Embryonic facial prominence (tissue), 1 donor: Measurements from ENCODE around the gene CEP170B.
"Not testable (repeated sequence)": the region's sequence is repeated elsewhere in the genome, so short reads cannot be mapped to it uniquely, and the experiment has no call there.

Experiments
- DNase-seq: peaks from one replicate; pipeline ENCODE4 v3.0.0-alpha.2; 2016; ENCODE audit errors: extremely low spot score

Gene CEP170B

DNA sequence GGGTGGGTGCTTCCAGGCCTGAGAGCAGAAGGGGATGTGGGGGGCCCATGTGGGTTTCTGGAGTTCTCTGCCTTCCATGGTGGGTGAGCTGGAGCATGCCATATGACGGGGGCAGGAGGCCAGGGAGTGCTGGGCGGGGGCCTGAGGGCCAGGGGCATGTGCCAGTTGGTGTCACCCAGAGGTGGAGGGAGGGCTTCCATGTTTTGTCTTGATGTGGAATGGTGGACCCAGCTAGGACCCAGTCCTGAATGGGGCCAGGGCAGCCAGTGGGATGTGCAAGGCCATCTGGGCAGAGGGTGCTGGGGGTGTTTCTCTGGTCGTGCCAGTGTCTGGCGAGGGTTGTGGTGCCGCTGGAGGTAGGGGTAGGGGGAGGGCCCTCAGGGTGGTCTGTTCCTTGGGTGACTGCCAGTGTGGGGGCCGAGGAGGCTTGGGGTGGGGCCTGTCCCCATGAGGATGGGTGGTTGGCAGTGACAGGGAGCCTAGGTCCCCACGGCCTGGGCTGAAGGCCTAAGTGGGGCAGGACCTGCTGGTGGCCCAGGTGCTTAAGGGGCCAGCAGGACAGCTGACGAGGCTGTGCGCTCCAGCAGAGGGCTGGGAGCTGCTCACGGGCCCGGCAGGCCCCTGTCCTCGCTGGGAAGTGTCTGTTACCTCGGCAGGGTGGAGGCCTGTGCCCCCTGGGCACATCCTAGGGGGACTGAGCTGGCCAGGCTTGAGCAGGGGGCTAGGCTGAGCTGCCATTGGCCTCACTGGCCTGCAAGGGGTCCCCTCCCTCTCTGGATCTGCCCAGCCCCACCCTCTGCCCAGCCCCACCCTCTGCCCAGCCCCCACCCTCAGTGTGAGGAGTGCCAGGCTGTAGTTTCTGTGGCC, 26.8 kb downstream of the CEP170B start:
- no peak for DNase-seq

DNA sequence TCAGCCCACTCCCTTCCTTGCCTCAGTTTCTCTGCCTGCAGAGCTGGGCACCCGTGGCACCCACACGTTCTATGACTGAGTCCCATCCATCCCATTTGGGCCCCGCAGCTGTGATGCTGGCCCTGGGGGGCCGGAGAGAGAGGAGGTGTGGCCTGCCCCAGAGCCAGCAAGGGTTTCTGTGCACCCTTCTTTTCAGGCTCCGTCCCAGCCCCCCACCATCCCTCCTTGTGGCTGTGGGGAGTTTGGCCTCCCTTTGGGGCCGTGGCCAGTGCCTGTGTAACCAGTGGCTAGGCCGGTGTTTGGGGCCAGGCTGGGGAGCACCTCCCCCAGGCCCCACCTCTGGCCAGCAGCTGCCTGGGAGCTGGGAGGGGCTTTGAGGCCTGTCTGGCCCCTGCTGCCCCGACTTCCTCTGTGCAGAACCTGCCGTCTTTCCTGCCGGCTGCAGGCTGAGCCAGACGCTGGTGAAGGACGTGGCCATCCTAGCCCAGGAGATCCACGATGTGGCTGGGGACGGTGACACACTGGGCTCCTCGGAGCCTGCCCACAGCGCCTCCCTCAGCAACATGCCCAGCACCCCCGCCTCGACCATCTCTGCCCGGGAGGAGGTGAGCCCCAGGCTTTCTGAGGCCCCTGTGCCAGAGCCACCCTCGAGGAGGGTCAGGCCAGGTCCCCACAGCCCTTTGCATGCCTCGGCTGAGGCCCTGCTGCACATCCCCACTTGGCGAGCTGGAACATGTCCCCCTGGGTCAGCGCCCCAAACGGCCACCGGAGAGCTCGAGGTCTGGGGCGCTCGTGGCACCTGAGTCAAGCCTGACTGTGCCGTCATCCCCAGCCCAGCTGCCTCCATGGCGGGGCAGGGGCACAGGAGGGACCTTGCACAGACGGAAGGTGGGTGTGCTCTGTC, 27.7 kb downstream of the CEP170B start:
- no peak for DNase-seq

GRCh38 chr14:104893435-104894207, 28.6 kb downstream of the CEP170B start:
- DNase-seq: no peak

DNA sequence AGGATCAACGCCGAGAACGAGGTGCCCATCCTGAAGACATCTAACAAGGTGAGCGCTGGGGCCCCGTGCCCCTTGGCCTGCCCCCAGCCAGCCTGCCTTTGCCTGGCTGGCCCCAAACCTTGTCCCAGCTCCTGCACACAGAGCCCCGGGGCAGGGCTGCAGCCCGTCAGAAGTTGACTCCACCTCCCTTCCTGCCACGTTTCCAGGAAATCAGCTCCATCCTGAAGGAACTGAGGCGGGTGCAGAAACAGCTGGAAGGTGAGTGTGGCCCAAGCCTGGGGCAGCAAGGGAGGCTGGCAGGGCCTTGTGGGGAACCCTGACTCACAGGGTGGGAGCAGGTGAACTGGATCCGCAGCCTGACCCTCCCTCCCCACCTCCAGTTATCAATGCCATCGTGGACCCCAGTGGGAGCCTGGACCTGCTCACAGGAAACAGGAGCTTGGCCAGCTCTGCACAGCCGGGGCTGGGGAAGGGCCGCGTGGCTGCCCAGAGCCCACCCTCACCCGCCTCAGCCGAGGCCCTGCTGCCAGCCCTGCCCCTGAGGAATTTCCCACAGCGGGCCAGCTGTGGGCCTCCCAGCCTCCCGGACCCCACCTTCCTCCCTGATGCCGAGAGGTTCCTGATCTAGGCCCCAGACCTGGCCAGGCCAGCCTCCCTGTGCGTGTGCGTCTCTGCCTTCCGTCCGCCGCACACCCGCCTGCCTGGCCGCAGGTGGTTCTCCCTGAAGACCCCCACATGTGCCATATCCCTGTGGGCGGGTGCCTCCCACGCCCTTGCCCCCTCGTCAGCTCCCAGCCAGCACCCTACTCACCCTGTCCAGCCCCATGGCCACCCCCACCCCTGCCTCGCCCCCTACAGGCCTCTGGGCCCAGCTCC, 29.5 kb downstream of the CEP170B start:
- no peak for DNase-seq

DNA sequence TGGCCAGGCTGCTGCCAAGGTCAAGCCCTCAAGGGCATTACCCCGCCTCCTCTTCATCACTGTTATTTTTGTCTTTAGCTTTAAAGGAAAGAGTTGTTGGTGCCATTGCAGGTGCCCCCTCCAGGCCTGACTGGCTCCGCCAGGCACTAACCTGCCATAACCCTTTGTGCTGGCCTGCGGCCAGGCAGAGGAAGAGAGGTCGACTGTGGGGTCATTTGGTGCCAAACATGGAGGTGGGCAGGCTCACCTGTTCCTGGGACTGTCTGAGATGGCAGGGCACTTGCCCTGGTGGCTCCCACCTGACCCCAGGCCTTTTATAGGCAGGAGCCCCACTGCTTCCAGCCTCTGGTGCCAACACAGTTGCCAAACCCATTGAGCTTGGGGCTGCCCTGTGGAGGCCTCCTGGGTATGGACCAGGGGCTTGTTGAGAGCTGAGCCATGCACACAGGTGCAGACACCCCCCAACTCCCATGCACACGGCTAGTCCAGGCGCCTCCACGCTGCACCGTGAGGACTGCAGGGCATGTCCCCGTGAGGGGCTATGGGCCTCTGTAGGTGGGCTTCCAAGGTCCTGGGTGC, 30.2 kb downstream of the CEP170B start:
- DNase-seq: no peak

- no peak for DNase-seq
Observed at GRCh38 chr14:104895786-104896661, 31.0 kb downstream of the CEP170B start.

DNA sequence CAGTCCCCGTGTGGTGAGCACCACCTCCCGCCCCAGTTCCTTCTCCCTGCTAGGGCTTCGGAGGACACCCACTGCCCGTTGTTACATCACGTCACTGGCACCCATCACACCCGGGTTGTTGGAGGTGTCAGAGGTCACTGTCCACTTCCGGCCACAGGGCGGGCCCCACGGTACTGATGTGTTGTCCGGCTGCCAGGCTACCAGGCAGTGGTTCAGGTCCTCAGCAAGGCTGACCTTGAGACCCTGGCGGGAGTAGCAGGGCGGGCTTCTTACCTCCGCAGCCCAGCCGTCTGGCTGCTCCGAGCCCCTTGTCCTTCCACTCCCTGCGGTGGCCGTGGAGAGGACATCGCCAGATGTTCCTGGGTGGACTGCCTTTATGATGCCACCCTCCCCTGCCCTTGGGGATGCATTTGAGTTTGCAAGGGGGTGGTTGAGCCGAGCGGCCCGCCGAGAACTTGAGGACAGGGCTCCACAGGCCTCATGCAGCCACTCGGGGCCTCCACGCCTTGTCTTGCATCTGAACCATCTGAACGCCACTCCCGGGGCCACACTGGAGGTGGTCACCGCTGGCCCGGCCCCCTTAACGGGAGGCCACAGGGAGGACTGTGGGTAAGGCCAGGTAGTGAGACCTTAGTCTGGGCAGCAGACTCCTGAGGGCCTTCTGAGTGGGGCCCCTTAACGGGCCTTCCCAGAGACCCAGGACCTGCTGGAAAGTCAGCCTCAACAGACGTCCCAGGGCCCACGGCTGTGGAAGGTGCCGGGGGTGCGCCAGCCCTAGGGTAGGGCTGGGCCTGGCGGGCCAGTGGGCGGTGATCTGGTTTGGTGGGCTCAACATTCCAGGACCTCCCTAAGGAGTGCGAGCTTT, 32.5 kb downstream of the CEP170B start:
- no peak for DNase-seq

- no peak for DNase-seq
Observed at GRCh38 chr14:104898195-104898558, 33.1 kb downstream of the CEP170B start.

DNA sequence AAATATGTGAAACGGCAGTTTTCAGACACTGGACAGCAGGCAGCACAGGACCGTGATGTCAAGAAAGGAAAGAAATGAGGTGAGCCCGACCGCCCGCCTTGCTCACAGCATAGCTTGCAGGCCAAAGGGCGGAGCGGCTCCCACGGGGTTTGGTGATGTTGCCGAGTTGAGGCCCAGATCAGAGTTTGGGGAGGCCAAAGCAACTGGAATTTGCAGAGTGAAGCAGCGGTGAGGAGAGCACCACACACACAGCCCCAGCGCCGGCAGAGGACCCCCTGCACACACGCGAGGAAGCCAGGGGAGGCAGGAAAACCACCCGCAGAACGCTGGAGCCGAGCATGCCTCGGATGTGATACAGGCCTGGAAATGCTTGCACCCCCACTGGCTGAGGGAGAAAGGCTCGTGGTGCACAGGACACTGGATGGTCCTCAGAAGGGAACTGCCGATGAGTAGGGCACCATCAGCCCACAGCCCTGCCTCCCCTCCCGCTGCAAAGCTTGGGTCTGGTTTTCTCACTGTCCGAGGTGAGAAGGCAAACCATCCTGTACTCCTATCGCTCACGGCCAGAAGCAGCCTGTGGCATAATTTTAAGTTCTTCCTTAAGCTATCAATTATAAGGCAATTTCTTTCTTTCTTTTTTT, 33.9 kb downstream of the CEP170B start:
- DNase-seq: no peak

DNA sequence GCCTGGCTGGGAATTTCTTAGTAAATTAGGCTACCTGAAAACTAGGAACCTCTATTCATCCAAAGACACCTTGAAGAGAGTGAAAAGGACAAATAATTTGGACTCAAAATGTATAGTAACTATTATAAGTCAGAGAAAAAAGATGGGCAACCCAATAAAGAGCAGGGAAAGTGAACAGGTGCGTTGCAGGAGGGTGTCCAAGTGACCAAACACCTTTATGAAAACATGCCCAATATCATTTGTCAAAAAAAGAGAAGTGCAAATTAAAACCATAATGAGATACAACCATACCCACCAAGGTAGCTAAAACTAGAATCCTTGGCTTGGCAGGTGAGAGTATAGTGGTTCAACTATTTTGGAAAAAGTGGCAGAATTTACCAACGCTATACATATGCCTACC, 34.7 kb downstream of the CEP170B start:
- DNase-seq: no peak

GRCh38 chr14:104900639-104901512, 35.8 kb downstream of the CEP170B start:
- DNase-seq: no peak

DNA sequence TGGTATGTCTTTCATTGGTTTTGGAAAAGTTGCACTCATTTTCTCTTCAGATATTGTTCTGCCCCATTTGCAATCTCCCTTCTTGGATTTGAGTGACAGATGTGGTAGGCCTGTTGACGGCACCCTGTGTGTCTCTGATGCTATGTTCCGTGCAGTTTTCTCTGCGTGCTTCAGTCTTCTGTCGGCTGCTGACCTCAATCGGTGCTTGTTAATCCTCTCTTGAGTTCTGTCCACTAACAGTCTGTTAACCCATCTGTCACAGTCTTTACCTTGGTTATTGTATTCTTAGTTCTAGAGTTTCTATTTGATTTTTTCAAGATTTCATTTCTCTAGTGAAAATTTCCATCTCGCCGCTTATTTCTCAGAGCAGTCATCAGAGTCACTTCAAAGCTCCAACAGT, 38.9 kb downstream of the CEP170B start:
- no peak for DNase-seq

DNA sequence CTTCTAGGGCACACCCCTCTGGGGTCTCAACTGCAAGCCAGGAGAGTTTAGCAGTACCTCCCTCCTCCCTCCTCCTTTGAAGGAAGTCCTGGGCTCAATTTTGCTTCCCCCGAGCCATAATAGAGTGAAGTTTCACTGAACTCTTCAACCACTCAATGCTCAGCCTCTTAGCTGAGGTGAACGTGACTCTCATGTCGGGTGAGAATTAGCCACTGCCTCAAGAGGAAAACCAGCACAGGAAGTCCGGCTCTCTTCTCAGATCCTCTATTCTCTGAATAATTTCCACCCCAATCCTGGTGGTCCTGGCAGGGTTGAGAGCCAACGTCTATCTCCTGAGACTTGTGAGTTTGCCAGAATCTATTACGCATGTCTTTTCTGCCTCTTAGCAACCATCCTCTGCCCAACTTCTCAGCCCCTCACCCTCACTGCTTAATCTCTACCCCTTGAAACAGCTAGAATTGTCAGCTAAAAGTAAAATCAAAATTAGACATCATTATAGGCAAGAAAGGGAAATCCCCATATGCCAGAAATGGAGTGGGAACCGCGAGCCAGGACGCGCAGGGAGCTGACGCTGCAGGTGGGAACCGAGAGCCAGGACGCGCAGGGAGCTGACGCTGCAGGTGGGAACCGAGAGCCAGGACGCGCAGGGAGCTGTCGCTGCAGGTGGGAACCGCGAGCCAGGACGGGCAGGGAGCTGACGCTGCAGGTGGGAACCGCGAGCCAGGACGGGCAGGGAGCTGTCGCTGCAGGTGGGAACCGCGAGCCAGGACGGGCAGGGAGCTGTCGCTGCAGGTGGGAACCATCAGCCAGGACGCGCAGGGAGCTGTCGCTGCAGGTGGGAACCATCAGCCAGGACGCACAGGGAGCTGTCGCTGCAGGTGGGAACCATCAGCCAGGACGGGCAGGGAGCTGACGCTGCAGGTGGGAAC, 39.8 kb downstream of the CEP170B start:
- DNase-seq: not testable (repeated sequence)

DNA sequence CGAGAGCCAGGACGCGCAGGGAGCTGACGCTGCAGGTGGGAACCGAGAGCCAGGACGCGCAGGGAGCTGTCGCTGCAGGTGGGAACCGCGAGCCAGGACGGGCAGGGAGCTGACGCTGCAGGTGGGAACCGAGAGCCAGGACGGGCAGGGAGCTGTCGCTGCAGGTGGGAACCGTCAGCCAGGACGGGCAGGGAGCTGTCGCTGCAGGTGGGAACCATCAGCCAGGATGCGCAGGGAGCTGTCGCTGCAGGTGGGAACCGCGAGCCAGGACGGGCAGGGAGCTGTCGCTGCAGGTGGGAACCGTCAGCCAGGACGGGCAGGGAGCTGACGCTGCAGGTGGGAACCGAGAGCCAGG, 40.5 kb downstream of the CEP170B start:
- not testable (repeated sequence) for DNase-seq

- DNase-seq: no peak
Observed at GRCh38 chr14:104908303-104908702, 43.2 kb downstream of the CEP170B start.

GRCh38 chr14:104912053-104912452, 47.0 kb downstream of the CEP170B start:
- no peak for DNase-seq
